H1 (cell line): ENCODE measurements around the gene PRMT1.

Source experiments
- CTCF ChIP-seq, 3 experiments: IDR thresholded peaks; 1 replicate in 2 of 3; 2 replicates in 1 of 3; pipeline versions ENCODE4 v1.5.1 to v1.6.1; 2011; ENCODE audit warnings: low read length in 3 of 3, mild to moderate bottlenecking in 3 of 3, inconsistent platforms in 2 of 3, low read depth in 1 of 3, moderate library complexity in 1 of 3; ENCODE audit not compliant: insufficient read depth in 1 of 3; ENCODE audit errors: control extremely low read depth in 1 of 3
- GTF2F1 ChIP-seq: IDR thresholded peaks from 2 replicates; pipeline ENCODE4 v1.6.1; 2012; ENCODE audit warnings: low read depth, low read length, improper control_type of control experiment, borderline replicate concordance

- TF ChIP-seq GTF2F1 (no peak), CTCF (IDR thresholded peaks at IDR 0.05; ENCODE audit: control extremely low read depth in 1 of 3, insufficient read depth in 1 of 3, low read depth in 1 of 3, low read length in 3 of 3) (no peak)
Measured at GRCh38 chr19:49716154-49716553, 39.1 kb downstream of the PRMT1 start.
